Hematopoietic multipotent progenitor cell treated with erythropoietin and hydrocortisone succinate and interleukin-3 and kit ligand, for 4 days (in vitro differentiated cells): ENCODE results near the gene BAZ2B.
"Not testable (repeated sequence)": the region's sequence is repeated elsewhere in the genome, so short reads cannot be mapped to it uniquely, and the experiment has no call there.

Experiments used
- DNase-seq: peaks from one replicate; pipeline ENCODE4 v3.0.0-alpha.2; 2015

BAZ2B gene

GRCh38 chr2:159571540-159572260, 44.6 kb downstream of the BAZ2B start:
- no peak for DNase-seq

- no peak for DNase-seq
Observed at GRCh38 chr2:159564081-159564480, 52.3 kb downstream of the BAZ2B start.

- DNase-seq = no peak
Observed at GRCh38 chr2:159562248-159562647, 54.1 kb downstream of the BAZ2B start.

- no peak for DNase-seq
Observed at GRCh38 chr2:159561786-159562185, 54.6 kb downstream of the BAZ2B start.

GRCh38 chr2:159561242-159561641, 55.1 kb downstream of the BAZ2B start:
- DNase-seq = no peak

- DNase-seq = no peak
Observed at GRCh38 chr2:159559034-159559433, 57.3 kb downstream of the BAZ2B start.

GRCh38 chr2:159558479-159558878, 57.9 kb downstream of the BAZ2B start:
- no peak for DNase-seq

GRCh38 chr2:159557437-159558034, 58.8 kb downstream of the BAZ2B start:
- DNase-seq = peak; percentile 65

- peak; percentile 65 for DNase-seq
Observed at GRCh38 chr2:159555651-159556392, 60.5 kb downstream of the BAZ2B start.

- DNase-seq = peak; percentile 24
Observed at GRCh38 chr2:159553727-159554126, 62.6 kb downstream of the BAZ2B start.

GRCh38 chr2:159551806-159552205, 64.5 kb downstream of the BAZ2B start:
- no peak for DNase-seq

- no peak for DNase-seq
Observed at GRCh38 chr2:159550231-159550630, 66.1 kb downstream of the BAZ2B start.

GRCh38 chr2:159549234-159549633, 67.1 kb downstream of the BAZ2B start:
- no peak for DNase-seq

- no peak for DNase-seq
Observed at GRCh38 chr2:159546716-159547430, 69.5 kb downstream of the BAZ2B start.

- DNase-seq = no peak
Observed at GRCh38 chr2:159546039-159546438, 70.3 kb downstream of the BAZ2B start.

- DNase-seq = no peak
Observed at GRCh38 chr2:159545085-159545484, 71.3 kb downstream of the BAZ2B start.

- no peak for DNase-seq
Observed at GRCh38 chr2:159542101-159542500, 74.2 kb downstream of the BAZ2B start.

GRCh38 chr2:159539701-159540100, 76.6 kb downstream of the BAZ2B start:
- DNase-seq = no peak

- no peak for DNase-seq
Observed at GRCh38 chr2:159538801-159539200, 77.5 kb downstream of the BAZ2B start.

GRCh38 chr2:159535261-159535660, 81.1 kb downstream of the BAZ2B start:
- not testable (repeated sequence) for DNase-seq

- no peak for DNase-seq
Observed at GRCh38 chr2:159531475-159531874, 84.9 kb downstream of the BAZ2B start.

GRCh38 chr2:159526433-159526832, 89.9 kb downstream of the BAZ2B start:
- DNase-seq = no peak

GRCh38 chr2:159525012-159525411, 91.3 kb downstream of the BAZ2B start:
- DNase-seq = no peak
